Osteoblast (primary cell): Measurements from ENCODE around the gene LMOD2. TPM values are rescaled to one million over a fixed set of nuclear protein-coding genes. Genes with fewer than 3 reads are reported as not detected.

Source experiments
- DNase-seq: peaks from one replicate; pipeline ENCODE4 v3.0.0; 2011; ENCODE audit warnings: low spot score, mixed read lengths; ENCODE audit not compliant: insufficient read length; ENCODE audit errors: missing footprints
- H2AFZ ChIP-seq: 2 replicates; pipeline ENCODE4 v1.6.0; 2011; ENCODE audit warnings: mild to moderate bottlenecking, low read length
- H3K27ac ChIP-seq: 2 replicates; pipeline ENCODE4 v1.5.1; 2011; ENCODE audit warnings: mild to moderate bottlenecking, low read depth, low read length, moderate library complexity
- H3K27me3 ChIP-seq: 2 replicates; pipeline ENCODE4 v1.6.0; 2012; ENCODE audit warnings: mild to moderate bottlenecking, control low read depth, inconsistent platforms, low read length, moderate library complexity; ENCODE audit not compliant: insufficient read depth
- H3K36me3 ChIP-seq: 2 replicates; pipeline ENCODE4 v1.5.1; 2011; ENCODE audit warnings: mild to moderate bottlenecking, low read length, control low read depth, moderate library complexity; ENCODE audit not compliant: insufficient read depth
- H3K4me1 ChIP-seq: 2 replicates; pipeline ENCODE4 v1.5.1; 2011; ENCODE audit warnings: mild to moderate bottlenecking, low read length, control low read depth, moderate library complexity; ENCODE audit not compliant: insufficient read depth
- H3K4me2 ChIP-seq: 2 replicates; pipeline ENCODE4 v1.6.0; 2011; ENCODE audit warnings: mild to moderate bottlenecking, low read length; ENCODE audit not compliant: insufficient read depth
- H3K4me3 ChIP-seq: fragments of 200-600 bp; sonication (generic); 3 replicates; pipeline ENCODE4 v1.5.1; 2012; ENCODE audit warnings: mild to moderate bottlenecking, low read length, inconsistent platforms; ENCODE audit not compliant: insufficient read depth
- H3K79me2 ChIP-seq: 2 replicates; pipeline ENCODE4 v1.6.0; 2012; ENCODE audit warnings: mild to moderate bottlenecking, low read length, control low read depth, inconsistent platforms; ENCODE audit not compliant: insufficient read depth
- H3K9me3 ChIP-seq: 2 replicates; pipeline ENCODE4 v1.5.1; 2011; ENCODE audit warnings: low read depth, low read length, control low read depth
- H4K20me1 ChIP-seq: 2 replicates; pipeline ENCODE4 v1.6.0; 2012; ENCODE audit warnings: mild to moderate bottlenecking, low read length, control low read depth; ENCODE audit not compliant: insufficient read depth
- total RNA-seq: library from RNA; depleted of rRNA; stranded (reverse); fragments of >200 nt; gene quantifications from 2 replicates; pipeline ENCODE4 v1.2.3, GENCODE V29; 2012
- TF ChIP-seq, protein P1 (sequence below): IDR thresholded peaks from 2 replicates; pipeline ENCODE4 v1.5.1; 2011; ENCODE audit warnings: mild to moderate bottlenecking, low read depth, low read length, moderate library complexity; ENCODE audit errors: extremely low read depth

LMOD2 gene
- total RNA-seq, 1 donor = not detected

DNA sequence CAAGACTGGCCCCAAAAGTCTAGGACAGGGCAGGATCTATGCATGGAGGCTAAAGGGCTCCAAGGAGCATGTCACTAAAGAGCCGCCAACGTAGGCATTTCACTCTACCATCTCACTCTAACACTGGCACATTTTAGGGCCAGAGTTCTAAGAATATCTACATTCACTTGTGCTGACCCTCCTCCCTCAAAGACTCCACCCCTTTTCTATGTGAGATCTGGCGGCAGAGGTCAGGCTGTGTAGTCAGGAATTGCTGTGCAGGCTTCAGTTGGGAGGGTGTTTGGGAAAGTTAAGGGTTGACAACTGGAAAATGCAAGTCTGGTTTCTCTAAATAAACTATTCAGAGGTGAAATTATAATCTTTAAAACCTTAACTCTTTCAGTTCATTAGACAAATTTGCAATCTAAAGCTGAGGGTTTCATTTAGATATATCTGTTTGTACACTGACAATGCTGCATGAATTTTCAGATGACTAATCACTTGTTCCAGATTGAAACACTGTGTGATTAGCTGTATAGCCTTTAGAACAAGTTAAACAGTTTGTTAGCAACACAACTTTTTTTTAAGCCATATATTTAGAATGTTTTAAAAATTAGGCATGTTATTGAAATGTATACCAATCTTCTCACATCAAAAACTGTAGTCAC lies 18.2 kb downstream of the LMOD2 start:
- no peaks in the 10 kb centered on the region for H3K9me3 ChIP-seq
- H3K27ac ChIP-seq = no peak overlapping the region
- H3K36me3 ChIP-seq = no peaks in the 10 kb centered on the region
- H4K20me1 ChIP-seq = no peaks in the 10 kb centered on the region
- no peak for DNase-seq
- H3K4me1 ChIP-seq = no peaks in the 10 kb centered on the region
- no peak overlapping the region for H2AFZ ChIP-seq
- H3K79me2 ChIP-seq = no peaks in the 10 kb centered on the region
- no peaks in the 10 kb centered on the region for H3K27me3 ChIP-seq
- H3K4me2 ChIP-seq = no peak overlapping the region
- H3K4me3 ChIP-seq = no peak overlapping the region
- TF ChIP-seq, protein P1, sequence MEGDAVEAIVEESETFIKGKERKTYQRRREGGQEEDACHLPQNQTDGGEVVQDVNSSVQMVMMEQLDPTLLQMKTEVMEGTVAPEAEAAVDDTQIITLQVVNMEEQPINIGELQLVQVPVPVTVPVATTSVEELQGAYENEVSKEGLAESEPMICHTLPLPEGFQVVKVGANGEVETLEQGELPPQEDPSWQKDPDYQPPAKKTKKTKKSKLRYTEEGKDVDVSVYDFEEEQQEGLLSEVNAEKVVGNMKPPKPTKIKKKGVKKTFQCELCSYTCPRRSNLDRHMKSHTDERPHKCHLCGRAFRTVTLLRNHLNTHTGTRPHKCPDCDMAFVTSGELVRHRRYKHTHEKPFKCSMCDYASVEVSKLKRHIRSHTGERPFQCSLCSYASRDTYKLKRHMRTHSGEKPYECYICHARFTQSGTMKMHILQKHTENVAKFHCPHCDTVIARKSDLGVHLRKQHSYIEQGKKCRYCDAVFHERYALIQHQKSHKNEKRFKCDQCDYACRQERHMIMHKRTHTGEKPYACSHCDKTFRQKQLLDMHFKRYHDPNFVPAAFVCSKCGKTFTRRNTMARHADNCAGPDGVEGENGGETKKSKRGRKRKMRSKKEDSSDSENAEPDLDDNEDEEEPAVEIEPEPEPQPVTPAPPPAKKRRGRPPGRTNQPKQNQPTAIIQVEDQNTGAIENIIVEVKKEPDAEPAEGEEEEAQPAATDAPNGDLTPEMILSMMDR = no peak

DNA sequence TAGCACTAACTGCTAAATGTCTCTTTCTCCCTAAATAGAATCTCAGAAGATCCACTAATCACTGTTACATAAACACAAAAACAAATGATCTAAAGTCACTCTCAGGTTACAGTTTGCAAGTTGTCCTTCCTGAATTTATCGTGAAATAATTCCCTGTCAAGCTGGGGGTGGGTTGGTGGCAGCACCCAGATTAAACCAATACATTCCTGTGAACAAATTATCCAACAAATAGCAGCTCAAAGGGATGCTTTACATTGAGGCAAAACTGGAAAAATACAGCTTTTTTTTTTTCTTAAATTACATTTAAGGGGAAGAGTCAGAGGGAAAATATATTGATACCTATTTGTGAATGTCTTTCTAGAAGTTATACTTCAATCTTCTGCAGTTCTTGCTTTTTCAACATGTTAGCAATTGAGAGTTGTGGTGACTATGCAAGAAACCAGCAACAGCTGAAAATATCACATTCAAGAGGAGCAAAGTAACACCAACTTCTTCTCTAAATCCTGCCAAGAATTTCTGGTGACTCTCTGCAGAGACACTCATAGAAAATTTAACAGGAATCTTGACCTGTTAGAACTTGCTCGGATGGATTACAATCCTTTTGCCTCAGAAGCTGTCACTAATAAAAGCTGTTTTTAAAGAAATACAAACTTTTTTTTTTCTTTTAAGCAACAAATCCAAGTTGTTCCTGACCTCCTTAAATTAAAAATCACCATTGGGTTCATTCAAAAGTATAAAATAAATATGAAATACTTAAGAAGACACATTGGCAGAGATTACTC lies 18.9 kb downstream of the LMOD2 start:
- Histone ChIP-seq H3K4me2 (no peak overlapping the region), H3K4me1 (no peaks in the 10 kb centered on the region), H3K27ac (no peak overlapping the region), H3K4me3 (no peak overlapping the region), H3K27me3 (no peaks in the 10 kb centered on the region), H2AFZ (no peak overlapping the region), H3K79me2 (no peaks in the 10 kb centered on the region), H4K20me1 (no peaks in the 10 kb centered on the region), H3K36me3 (no peaks in the 10 kb centered on the region), H3K9me3 (no peaks in the 10 kb centered on the region)
- DNase-seq = peak; percentile 38
- TF ChIP-seq, protein P1 = no peak

DNA sequence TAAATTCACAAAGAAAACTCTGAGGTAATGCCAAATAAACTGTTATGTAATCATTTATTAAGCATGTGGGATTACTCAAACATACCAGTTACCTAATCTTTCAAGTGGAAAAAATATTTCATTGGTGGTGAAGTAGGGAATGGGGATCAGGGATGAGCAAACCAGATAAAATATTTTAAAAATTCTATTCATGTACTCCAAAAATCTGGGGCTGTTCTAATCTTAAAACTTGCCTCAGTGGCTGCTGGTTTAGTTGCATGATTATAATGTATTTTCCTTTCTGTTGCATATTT lies 19.5 kb downstream of the LMOD2 start:
- no peaks in the 10 kb centered on the region for H3K9me3 ChIP-seq
- no peaks in the 10 kb centered on the region for H3K27me3 ChIP-seq
- H3K4me3 ChIP-seq = no peak overlapping the region
- TF ChIP-seq, protein P1 = no peak
- H3K36me3 ChIP-seq = no peaks in the 10 kb centered on the region
- H2AFZ ChIP-seq = no peak overlapping the region
- no peaks in the 10 kb centered on the region for H4K20me1 ChIP-seq
- H3K79me2 ChIP-seq = no peaks in the 10 kb centered on the region
- H3K4me1 ChIP-seq = no peaks in the 10 kb centered on the region
- no peak overlapping the region for H3K4me2 ChIP-seq
- DNase-seq = no peak
- H3K27ac ChIP-seq = no peak overlapping the region

DNA sequence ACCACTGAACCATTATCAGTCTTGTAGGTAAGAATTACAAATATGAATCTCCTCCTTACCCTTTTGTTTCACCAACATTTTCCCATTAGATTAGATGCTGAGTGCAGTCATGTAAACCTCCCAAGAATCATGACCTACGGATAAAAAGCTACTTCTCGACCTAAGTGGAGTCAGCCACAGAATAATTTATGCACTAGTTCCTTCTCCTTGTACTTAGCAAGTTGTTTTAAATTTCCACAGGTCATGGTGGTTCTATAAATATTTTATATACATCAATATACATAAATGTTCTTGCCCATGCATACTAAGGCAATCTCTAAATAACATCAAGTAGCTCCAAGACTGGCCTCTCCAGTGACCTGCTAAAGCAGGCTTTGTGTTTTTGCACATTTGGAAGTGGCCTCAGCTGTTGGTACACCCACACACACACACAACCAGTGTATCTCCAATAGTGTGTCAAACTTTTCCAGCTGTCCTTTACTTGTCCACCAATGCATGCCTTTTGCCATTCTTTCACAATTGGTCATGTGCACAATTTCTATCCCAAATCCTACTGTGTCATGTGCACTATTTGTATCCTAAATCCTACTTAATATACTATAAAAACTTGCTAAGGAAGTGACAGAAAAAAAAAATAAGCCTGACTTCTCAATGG lies 21.5 kb downstream of the LMOD2 start:
- no peak overlapping the region for H3K4me3 ChIP-seq
- H3K4me2 ChIP-seq = no peak overlapping the region
- no peaks in the 10 kb centered on the region for H3K9me3 ChIP-seq
- peaks cover 2% of the 10 kb centered on the region for H4K20me1 ChIP-seq
- H2AFZ ChIP-seq = no peak overlapping the region
- no peaks in the 10 kb centered on the region for H3K27me3 ChIP-seq
- H3K36me3 ChIP-seq = peaks cover 8% of the 10 kb centered on the region
- no peaks in the 10 kb centered on the region for H3K4me1 ChIP-seq
- DNase-seq = no peak
- no peaks in the 10 kb centered on the region for H3K79me2 ChIP-seq
- TF ChIP-seq, protein P1 = no peak
- H3K27ac ChIP-seq = no peak overlapping the region
